ENCODE results near the gene CEP350.

DNA sequence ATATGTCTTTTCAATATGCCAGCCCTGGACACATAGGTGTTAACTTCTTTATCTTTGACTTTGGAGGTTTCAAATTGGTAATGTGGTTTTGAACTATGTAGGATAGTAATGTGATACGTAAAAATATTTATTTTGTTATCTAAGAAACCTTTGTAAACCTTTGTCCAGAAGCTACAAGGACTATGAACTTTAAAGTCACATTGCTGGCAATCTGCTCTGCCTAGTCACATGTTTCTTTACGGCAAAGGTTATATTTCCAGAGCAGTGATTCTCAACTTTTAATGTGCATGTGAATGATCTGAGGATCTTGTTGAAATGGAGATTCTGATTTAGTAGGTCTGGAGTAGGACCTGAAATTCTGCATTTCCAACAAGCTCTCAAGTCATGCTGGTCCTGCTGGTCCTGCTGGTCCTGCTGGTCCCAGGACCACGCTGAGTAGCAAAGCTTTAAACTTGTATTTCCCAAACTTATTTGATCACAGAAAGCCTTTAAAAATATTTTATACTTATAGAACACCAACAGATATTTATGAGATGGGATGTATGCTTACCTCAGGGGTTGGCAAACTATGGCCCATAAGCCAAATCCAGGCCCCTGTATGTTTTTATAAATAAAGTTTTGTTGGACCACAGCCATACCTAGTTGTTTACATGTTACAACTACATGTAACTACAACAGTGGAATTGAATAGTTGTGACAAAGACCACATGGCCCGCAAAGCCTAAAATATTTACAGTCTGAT lies 142.1 kb downstream of the CEP350 start:
- TF ChIP-seq POLR2A (IDR thresholded peaks at IDR 0.05) (no peak), EP300 (IDR thresholded peaks at IDR 0.05) (no peak), CTCF (IDR thresholded peaks at IDR 0.05) (no peak), POLR2AphosphoS5 (IDR thresholded peaks at IDR 0.05) (peak; percentile 13)
